C4-2B (cell line): Measurements from ENCODE around the gene CAMK2N1.

Source experiments
- CTCF ChIP-seq: fragments of 450-650 bp; conservative IDR thresholded peaks from 2 replicates; pipeline ENCODE4 v1.5.1; 2017; ENCODE audit warnings: mild to moderate bottlenecking
- ZFX ChIP-seq: fragments of 450-650 bp; IDR thresholded peaks from 2 replicates; pipeline ENCODE4 v1.6.1; 2017

- no peak for TF ChIP-seq CTCF
- TF ChIP-seq ZFX, result no peak
Observed at GRCh38 chr1:20443703-20444586, 42.1 kb downstream of the CAMK2N1 start.
